Urothelium cell line (cell line): Measurements from ENCODE around the gene PSME1.

Experiments
- DNase-seq: peaks from one replicate; pipeline ENCODE4 v3.0.0; 2011; ENCODE audit warnings: low spot score, mixed read lengths
- FAIRE-seq: peaks from 2 replicates; lab custom pipeline; 2011; peaks lifted over from hg19 to GRCh38; lab: Jason Lieb, UNC

Gene PSME1

GRCh38 chr14:24127673-24128072 lies 8.3 kb upstream of the PSME1 start:
- no peak for FAIRE-seq
- DNase-seq = no peak

DNA sequence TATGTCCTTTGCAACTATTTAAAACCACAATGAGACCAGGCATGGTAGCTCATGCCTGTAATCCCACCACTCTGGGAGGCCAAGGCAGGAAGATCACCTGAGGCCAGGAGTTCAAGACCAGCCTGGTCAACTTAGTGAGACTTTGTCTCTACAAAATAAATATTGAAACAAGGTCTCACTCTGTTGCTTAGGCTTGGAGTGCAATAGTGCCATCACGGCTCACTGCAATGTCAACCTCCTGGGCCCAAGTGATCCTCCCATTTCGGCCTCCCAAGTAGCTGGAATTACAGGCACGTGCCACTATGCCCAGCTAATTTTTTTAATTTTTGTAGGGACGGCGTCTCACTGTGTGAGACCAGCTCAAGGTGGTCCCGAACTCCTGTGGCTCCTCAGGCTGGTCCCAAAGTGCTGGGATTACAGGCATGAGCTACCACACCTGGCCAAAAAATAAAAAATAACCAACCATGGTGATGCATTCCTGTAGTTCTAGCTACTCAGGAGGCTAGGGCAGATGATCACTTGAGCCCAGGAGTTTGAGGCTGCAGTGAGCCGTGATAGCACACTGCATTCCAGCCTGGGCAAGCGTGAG lies 6.5 kb upstream of the PSME1 start:
- FAIRE-seq (no peak), DNase-seq (no peak)

DNA sequence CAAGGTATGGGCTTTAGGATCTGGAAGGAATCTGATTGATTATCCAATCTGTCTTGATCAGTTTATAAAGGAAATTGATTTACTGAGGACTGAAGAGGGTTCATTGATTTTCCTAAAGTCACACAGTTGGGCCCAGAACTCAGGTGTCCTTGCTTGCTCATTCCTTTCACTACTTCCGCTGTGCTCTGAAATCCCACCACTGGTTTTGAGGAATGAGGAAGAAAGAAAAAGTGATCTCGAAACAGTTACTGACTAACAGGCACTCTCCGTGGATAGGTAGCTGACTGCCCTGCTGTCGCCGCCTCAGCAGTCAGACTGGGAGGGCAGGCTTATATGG lies 5.6 kb upstream of the PSME1 start, which contains the start of gene FITM1:
Gene FITM1, plus strand, starts transcription at position 280 of the 337 bp plus-strand sequence. CDS start 905 bp downstream, outside the sequence.
- no peak for DNase-seq

GRCh38 chr14:24130717-24131548 lies 5.1 kb upstream of the PSME1 start:
- FAIRE-seq = no peak
- DNase-seq = no peak

More for the DNA sequence above, 5.6 kb upstream of the PSME1 start, which contains the start of gene FITM1:
- no peak for FAIRE-seq

GRCh38 chr14:24131549-24131966 lies 4.4 kb upstream of the PSME1 start:
- DNase-seq (no peak), FAIRE-seq (no peak)

GRCh38 chr14:24132061-24132685 lies 3.8 kb upstream of the PSME1 start:
- no peak for FAIRE-seq
- DNase-seq = no peak

GRCh38 chr14:24132976-24133375 lies 3.0 kb upstream of the PSME1 start:
- FAIRE-seq = no peak

DNA sequence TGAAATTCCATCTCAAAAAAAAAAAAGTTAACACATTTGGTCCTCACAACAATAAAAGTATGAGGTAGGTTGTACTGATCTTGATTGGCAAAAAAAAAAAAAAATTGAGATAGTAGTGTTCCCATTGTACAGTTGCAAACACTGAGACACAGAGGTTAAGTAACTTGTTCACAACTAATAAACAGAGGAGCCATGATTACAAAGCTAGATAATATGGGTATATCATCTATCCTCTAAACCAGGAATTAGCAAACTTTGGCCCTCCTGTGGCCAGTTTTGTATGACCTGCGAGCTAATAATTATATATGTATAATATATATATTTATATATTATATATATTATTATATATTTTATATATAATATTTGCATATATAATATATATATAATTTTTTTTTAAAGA lies 2.3 kb upstream of the PSME1 start:
- FAIRE-seq (no peak), DNase-seq (no peak)

More at GRCh38 chr14:24132976-24133375, 3.0 kb upstream of the PSME1 start:
- DNase-seq = no peak

DNA sequence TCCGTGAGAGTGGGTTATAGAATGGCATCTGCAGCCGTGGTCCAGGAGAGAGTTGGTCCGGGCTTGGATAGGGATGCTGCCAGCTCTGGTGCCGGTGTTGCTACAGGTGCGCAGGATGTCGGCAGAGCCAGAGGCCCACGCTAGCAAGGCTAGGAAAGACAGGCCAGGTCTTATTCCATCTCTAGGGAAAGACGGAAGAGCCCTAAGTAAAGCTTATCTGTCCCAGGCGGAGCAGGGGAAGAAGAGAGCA lies 485 bp upstream of the PSME1 start:
- no peak for FAIRE-seq
- DNase-seq = no peak

DNA sequence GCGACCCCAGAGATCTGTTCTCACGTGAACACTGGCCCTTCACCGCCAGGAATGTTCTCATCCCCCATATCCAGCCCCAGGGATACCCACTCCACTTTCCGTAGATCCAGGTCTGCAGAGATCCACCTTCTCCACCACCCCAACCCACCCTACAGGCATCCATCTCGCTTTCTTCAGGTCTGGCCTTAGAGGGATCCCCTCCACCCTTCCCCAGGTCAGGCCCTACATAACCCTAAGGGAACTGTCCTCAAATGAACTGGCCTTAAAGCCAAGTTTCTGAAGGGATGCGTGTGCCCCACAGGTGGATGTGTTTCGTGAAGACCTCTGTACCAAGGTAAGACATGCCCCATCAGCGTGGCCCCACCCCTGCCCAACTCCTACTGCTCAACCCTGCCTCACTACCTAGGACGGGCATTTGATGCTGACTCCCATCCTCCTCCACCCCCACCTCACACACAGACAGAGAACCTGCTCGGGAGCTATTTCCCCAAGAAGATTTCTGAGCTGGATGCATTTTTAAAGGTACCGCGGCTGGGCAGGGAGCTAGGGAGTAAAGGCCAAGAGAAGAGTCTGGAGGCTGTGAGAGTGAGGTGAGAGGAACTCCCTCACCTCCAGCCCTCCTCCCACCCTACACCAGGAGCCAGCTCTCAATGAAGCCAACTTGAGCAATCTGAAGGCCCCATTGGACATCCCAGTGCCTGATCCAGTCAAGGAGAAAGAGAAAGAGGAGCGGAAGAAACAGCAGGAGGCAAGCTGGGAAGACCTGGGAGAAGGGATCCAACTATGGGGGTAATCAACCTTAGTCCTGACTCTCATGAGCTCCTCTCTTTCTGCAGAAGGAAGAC lies 912 bp downstream of the PSME1 start:
- FAIRE-seq = no peak
- DNase-seq = no peak

GRCh38 chr14:24137529-24138395 lies 1.8 kb downstream of the PSME1 start:
- FAIRE-seq (no peak), DNase-seq (no peak)

GRCh38 chr14:24138396-24139271 lies 2.6 kb downstream of the PSME1 start:
- DNase-seq (no peak), FAIRE-seq (no peak)

GRCh38 chr14:24139272-24139934 lies 3.4 kb downstream of the PSME1 start:
- DNase-seq = peak; percentile 29
- no peak for FAIRE-seq

DNA sequence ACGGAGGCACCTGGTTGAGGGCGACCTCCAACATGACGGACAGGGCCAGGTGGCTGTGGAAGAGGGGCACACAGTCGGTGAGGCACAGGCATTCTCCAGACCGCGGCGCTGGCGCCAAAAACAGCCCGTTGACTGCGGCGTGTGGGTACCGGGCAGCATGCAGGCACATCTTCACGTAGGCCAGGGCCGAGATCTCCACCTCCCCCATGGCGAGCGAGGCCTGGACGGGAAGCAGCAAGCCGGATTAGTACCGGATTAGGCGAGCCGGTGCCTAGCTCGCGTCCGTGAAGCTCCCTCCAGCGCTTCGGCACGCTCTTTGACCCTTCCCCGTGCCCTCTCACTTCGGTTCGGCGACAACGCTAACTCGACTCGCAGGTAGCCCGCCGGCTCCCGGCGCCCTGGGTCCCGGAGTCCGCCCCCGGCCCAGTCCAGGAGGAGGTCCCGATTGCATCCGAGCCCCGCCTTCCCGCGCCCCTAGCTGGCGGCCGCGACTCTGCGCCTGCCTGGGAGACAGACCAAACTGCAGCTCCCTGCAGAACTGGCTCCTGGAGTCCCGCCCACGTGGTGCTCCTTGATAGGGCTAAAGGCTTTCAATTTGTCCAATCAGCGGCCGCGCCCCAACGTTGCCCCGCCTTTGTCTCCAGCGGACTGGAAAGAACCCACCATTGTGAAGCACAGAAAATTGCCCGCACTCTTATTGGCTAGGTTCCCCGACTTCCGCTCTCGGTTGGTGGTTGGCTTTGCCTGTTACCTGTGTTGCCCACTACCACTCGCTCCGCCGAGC lies 5.3 kb downstream of the PSME1 start, which contains the start of gene EMC9:
Gene EMC9, minus strand, starts transcription at position 495 of the 784 bp plus-strand sequence. Its CDS starts 287 bp downstream, at position 208.
- DNase-seq (peak; percentile 97), FAIRE-seq (no peak)

DNA sequence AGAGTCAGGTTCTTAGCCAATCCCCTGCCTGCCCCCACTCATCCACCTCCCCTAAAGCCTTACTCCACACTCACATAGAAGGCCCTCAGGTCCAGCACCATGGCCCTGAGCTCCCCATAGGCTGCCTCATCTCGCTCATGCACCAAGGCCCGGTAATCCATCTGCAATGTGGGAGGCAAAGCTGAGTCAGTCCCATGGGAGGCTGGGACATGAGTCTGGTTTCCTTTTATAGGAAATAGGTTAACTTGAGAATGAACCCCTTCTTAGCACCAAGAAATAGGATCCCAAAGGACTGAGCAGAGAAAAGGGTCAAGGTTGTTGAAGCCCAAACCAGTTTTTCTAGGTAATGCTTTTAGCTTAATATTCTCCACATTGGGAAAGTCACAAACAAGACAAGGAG lies 7.5 kb downstream of the PSME1 start:
- FAIRE-seq (no peak), DNase-seq (no peak)

GRCh38 chr14:24144451-24144850 lies 8.5 kb downstream of the PSME1 start:
- FAIRE-seq (no peak), DNase-seq (no peak)

DNA sequence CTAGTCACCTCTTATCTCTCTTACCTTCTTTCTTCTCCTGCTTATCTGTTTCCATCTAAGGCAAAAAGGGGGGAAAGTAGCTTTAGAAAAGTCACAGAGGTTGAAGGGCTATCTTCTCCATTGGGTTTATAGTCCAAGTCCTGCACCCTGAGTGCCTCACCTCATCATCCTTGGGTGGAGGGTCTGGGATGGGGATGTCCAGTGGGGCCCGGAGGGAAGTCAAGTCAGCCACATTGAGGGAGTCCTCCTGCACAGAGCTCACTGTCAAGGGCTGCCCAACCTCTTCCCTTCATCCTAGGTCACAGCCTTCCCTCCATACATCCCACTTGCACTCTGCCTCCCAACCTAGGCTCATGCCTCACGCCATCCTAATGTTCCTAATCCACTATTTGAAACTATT lies 9.2 kb downstream of the PSME1 start:
- DNase-seq (no peak), FAIRE-seq (no peak)
